Measurements from ENCODE around the gene TMC3. TPM values are rescaled to one million over a fixed set of nuclear protein-coding genes. Genes with fewer than 3 reads are reported as not detected.

Gene TMC3
- total and polyA plus RNA-seq, 4 donors, result 0.02 to 0.13 TPM; not detected in 2

DNA sequence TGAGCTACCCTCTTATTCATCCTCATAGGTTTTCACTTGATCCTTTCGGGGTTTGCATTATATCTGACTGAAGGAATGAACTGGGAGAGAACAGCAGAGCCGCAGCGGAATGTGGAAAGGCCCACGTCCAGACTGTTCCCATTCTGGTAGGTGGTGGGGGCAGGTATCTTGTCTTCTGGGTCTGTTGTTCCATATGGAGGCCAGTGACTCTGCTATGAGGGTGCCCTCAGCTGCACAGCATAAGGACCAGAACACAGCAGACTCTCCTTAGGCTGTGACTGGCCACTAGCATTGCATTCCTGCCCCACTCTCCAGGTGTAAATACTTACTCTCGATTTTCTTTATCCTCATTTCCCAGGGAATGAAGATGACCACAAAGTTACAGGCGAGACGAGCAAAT lies 12.1 kb downstream of the TMC3 start:
- Histone ChIP-seq H3K27me3 (ENCODE audit: control insufficient read depth in 4 of 4, insufficient read depth in 4 of 4, low read length in 3 of 4) (no peaks in the 10 kb centered on the region), H3K4me3 (ENCODE audit: low read depth in 1 of 3, low read length in 3 of 3) (no peak overlapping the region), H3K27ac (ENCODE audit: low read depth in 1 of 2, low read length in 2 of 2) (no peak overlapping the region), H3K9ac (ENCODE audit: low read depth in 1 of 2, low read length in 2 of 2) (no peak overlapping the region), H3K9me3 (ENCODE audit: control insufficient read depth in 4 of 4, low read length in 3 of 4) (no peaks in the 10 kb centered on the region), H3K4me1 (ENCODE audit: control insufficient read depth in 4 of 4, insufficient read depth in 4 of 4, low read length in 3 of 4) (no peaks in the 10 kb centered on the region), H3K36me3 (ENCODE audit: control insufficient read depth in 4 of 4, insufficient read depth in 3 of 4, low read depth in 1 of 4, low read length in 3 of 4) (peaks cover 0 to 10% (median 7%) of the 10 kb centered on the region in 4 donors)
- DNase-seq (ENCODE audit: low spot score), result no peak
- TF ChIP-seq, protein P1, sequence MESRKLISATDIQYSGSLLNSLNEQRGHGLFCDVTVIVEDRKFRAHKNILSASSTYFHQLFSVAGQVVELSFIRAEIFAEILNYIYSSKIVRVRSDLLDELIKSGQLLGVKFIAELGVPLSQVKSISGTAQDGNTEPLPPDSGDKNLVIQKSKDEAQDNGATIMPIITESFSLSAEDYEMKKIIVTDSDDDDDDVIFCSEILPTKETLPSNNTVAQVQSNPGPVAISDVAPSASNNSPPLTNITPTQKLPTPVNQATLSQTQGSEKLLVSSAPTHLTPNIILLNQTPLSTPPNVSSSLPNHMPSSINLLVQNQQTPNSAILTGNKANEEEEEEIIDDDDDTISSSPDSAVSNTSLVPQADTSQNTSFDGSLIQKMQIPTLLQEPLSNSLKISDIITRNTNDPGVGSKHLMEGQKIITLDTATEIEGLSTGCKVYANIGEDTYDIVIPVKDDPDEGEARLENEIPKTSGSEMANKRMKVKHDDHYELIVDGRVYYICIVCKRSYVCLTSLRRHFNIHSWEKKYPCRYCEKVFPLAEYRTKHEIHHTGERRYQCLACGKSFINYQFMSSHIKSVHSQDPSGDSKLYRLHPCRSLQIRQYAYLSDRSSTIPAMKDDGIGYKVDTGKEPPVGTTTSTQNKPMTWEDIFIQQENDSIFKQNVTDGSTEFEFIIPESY (IDR thresholded peaks at IDR 0.05), result no peak
- TF ChIP-seq YY1 (IDR thresholded peaks at IDR 0.05) (no peak), RXRA (IDR thresholded peaks at IDR 0.05) (no peak), EGR1 (IDR thresholded peaks at IDR 0.05; ENCODE audit: low read depth in 2 of 2) (no peak), RAD21 (IDR thresholded peaks at IDR 0.05) (no peak)
- WGBS, result 95% methylated on average over 7 of the region's 7 CpGs

DNA sequence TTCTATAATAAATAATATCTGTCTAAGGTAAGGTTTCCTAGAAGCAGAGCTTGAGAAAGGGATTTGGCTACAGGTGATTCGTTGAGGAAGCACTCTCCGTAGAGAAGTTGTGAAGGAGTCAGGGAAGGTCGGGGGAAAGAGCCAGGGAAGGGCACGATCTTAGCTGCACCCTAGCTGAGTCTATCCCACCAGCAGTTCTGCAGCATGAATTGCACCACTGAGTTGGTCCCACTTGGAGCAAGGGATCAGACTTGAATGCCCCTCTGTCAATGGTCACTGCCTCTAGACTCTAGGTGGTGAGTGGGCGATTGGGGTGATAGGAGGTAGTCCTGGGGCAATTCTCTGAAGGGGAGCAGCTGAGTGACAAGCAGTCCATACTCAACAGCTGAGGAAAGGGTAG lies 13.5 kb downstream of the TMC3 start:
- no peak for DNase-seq (ENCODE audit: low spot score)

More for the DNA sequence above, 13.5 kb downstream of the TMC3 start:
- H3K9ac ChIP-seq (ENCODE audit: low read depth in 1 of 2, low read length in 2 of 2), result no peak overlapping the region
- H3K27ac ChIP-seq (ENCODE audit: low read depth in 1 of 2, low read length in 2 of 2), result no peak overlapping the region
- H3K36me3 ChIP-seq (ENCODE audit: control insufficient read depth in 4 of 4, insufficient read depth in 3 of 4, low read depth in 1 of 4, low read length in 3 of 4), result peaks cover 0 to 10% (median 7%) of the 10 kb centered on the region in 4 donors
- no peaks in the 10 kb centered on the region for H3K4me1 ChIP-seq (ENCODE audit: control insufficient read depth in 4 of 4, insufficient read depth in 4 of 4, low read length in 3 of 4)
- H3K27me3 ChIP-seq (ENCODE audit: control insufficient read depth in 4 of 4, insufficient read depth in 4 of 4, low read length in 3 of 4), result no peaks in the 10 kb centered on the region
- TF ChIP-seq, protein P2, sequence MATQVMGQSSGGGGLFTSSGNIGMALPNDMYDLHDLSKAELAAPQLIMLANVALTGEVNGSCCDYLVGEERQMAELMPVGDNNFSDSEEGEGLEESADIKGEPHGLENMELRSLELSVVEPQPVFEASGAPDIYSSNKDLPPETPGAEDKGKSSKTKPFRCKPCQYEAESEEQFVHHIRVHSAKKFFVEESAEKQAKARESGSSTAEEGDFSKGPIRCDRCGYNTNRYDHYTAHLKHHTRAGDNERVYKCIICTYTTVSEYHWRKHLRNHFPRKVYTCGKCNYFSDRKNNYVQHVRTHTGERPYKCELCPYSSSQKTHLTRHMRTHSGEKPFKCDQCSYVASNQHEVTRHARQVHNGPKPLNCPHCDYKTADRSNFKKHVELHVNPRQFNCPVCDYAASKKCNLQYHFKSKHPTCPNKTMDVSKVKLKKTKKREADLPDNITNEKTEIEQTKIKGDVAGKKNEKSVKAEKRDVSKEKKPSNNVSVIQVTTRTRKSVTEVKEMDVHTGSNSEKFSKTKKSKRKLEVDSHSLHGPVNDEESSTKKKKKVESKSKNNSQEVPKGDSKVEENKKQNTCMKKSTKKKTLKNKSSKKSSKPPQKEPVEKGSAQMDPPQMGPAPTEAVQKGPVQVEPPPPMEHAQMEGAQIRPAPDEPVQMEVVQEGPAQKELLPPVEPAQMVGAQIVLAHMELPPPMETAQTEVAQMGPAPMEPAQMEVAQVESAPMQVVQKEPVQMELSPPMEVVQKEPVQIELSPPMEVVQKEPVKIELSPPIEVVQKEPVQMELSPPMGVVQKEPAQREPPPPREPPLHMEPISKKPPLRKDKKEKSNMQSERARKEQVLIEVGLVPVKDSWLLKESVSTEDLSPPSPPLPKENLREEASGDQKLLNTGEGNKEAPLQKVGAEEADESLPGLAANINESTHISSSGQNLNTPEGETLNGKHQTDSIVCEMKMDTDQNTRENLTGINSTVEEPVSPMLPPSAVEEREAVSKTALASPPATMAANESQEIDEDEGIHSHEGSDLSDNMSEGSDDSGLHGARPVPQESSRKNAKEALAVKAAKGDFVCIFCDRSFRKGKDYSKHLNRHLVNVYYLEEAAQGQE (IDR thresholded peaks at IDR 0.05), result no peak
- TF ChIP-seq TAF1 (conservative IDR thresholded peaks at IDR 0.05) (no peak), FOXA2 (IDR thresholded peaks at IDR 0.05) (no peak), GABPA (IDR thresholded peaks at IDR 0.05 in 1 of 2, conservative IDR thresholded peaks at IDR 0.05 in 1 of 2) (no peak), RAD21 (IDR thresholded peaks at IDR 0.05) (no peak), EGR1 (IDR thresholded peaks at IDR 0.05; ENCODE audit: low read depth in 2 of 2) (no peak), RXRA (IDR thresholded peaks at IDR 0.05) (no peak), NR2F2 (IDR thresholded peaks at IDR 0.05) (no peak), HNF4G (IDR thresholded peaks at IDR 0.05) (no peak), SP1 (IDR thresholded peaks at IDR 0.05) (no peak), YY1 (IDR thresholded peaks at IDR 0.05) (no peak), JUND (IDR thresholded peaks at IDR 0.05) (no peak), HNF4A (conservative IDR thresholded peaks at IDR 0.05) (no peak), FOXA1 (IDR thresholded peaks at IDR 0.05) (no peak)
- TF ChIP-seq, protein P3, sequence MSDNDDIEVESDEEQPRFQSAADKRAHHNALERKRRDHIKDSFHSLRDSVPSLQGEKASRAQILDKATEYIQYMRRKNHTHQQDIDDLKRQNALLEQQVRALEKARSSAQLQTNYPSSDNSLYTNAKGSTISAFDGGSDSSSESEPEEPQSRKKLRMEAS (IDR thresholded peaks at IDR 0.05), result no peak
- TF ChIP-seq, protein P1 (IDR thresholded peaks at IDR 0.05), result no peak
- TF ChIP-seq, protein P4, sequence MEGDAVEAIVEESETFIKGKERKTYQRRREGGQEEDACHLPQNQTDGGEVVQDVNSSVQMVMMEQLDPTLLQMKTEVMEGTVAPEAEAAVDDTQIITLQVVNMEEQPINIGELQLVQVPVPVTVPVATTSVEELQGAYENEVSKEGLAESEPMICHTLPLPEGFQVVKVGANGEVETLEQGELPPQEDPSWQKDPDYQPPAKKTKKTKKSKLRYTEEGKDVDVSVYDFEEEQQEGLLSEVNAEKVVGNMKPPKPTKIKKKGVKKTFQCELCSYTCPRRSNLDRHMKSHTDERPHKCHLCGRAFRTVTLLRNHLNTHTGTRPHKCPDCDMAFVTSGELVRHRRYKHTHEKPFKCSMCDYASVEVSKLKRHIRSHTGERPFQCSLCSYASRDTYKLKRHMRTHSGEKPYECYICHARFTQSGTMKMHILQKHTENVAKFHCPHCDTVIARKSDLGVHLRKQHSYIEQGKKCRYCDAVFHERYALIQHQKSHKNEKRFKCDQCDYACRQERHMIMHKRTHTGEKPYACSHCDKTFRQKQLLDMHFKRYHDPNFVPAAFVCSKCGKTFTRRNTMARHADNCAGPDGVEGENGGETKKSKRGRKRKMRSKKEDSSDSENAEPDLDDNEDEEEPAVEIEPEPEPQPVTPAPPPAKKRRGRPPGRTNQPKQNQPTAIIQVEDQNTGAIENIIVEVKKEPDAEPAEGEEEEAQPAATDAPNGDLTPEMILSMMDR (IDR thresholded peaks at IDR 0.05; ENCODE audit: low read depth, low read length, missing input control), result no peak
- TF ChIP-seq, protein P5, sequence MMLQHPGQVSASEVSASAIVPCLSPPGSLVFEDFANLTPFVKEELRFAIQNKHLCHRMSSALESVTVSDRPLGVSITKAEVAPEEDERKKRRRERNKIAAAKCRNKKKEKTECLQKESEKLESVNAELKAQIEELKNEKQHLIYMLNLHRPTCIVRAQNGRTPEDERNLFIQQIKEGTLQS (IDR thresholded peaks at IDR 0.05), result no peak
- no peak overlapping the region for H3K4me3 ChIP-seq (ENCODE audit: low read depth in 1 of 3, low read length in 3 of 3)
- WGBS, result 93% methylated on average over 5 of the region's 5 CpGs
- no peaks in the 10 kb centered on the region for H3K9me3 ChIP-seq (ENCODE audit: control insufficient read depth in 4 of 4, low read length in 3 of 4)
